ENCODE data around the gene SVEP1. TPM values are rescaled to one million over a fixed set of nuclear protein-coding genes. Genes with fewer than 3 reads are reported as not detected.
"Not testable (repeated sequence)": the region's sequence is repeated elsewhere in the genome, so short reads cannot be mapped to it uniquely, and the experiment has no call there.

The SVEP1 gene
- total RNA-seq, 1 experiment from 2014 or later: not detected

GRCh38 chr9:110443146-110443865 is 136.2 kb downstream of the SVEP1 start:
- no peaks in the 10 kb centered on the region for H3K4me1 ChIP-seq (replicated peaks)
- no peaks in the 10 kb centered on the region for H3K36me3 ChIP-seq
- no peak for DNase-seq (ENCODE audit: low read depth in 1 of 2, low spot score in 2 of 2)
- no peak overlapping the region for H3K27ac ChIP-seq
- no peaks in the 10 kb centered on the region; the same call in 1 of the 2 replicates for H3K27me3 ChIP-seq (replicated peaks)
- no peak overlapping the region for H3K4me3 ChIP-seq
- H3K9me3 ChIP-seq (replicated peaks): no peaks in the 10 kb centered on the region

GRCh38 chr9:110440796-110441195 is 138.7 kb downstream of the SVEP1 start:
- H3K27ac ChIP-seq: no peak overlapping the region
- DNase-seq (ENCODE audit: low read depth in 1 of 2, low spot score in 2 of 2): no peak
- H3K4me1 ChIP-seq (replicated peaks): no peaks in the 10 kb centered on the region
- no peak overlapping the region for H3K4me3 ChIP-seq
- H3K27me3 ChIP-seq (replicated peaks): no peaks in the 10 kb centered on the region; the same call in 1 of the 2 replicates
- no peaks in the 10 kb centered on the region for H3K9me3 ChIP-seq (replicated peaks)
- no peaks in the 10 kb centered on the region for H3K36me3 ChIP-seq

GRCh38 chr9:110440172-110440571 is 139.4 kb downstream of the SVEP1 start:
- Histone ChIP-seq H3K9me3 (replicated peaks) (no peaks in the 10 kb centered on the region), H3K4me3 (no peak overlapping the region), H3K36me3 (no peaks in the 10 kb centered on the region), H3K27ac (no peak overlapping the region), H3K4me1 (replicated peaks) (no peaks in the 10 kb centered on the region), H3K27me3 (replicated peaks) (no peaks in the 10 kb centered on the region; the same call in 1 of the 2 replicates)
- DNase-seq (ENCODE audit: low read depth in 1 of 2, low spot score in 2 of 2): no peak

GRCh38 chr9:110432253-110432652 is 147.3 kb downstream of the SVEP1 start:
- DNase-seq (ENCODE audit: low read depth in 1 of 2, low spot score in 2 of 2): no peak
- no peaks in the 10 kb centered on the region for H3K9me3 ChIP-seq (replicated peaks)
- no peaks in the 10 kb centered on the region for H3K36me3 ChIP-seq
- H3K4me1 ChIP-seq (replicated peaks): no peaks in the 10 kb centered on the region
- H3K27ac ChIP-seq: no peak overlapping the region
- no peaks in the 10 kb centered on the region for H3K27me3 ChIP-seq (replicated peaks)
- no peak overlapping the region for H3K4me3 ChIP-seq

GRCh38 chr9:110429453-110429852 is 150.1 kb downstream of the SVEP1 start:
- H3K36me3 ChIP-seq: no peaks in the 10 kb centered on the region
- no peak for DNase-seq (ENCODE audit: low read depth in 1 of 2, low spot score in 2 of 2)
- H3K27ac ChIP-seq: no peak overlapping the region
- no peaks in the 10 kb centered on the region for H3K4me1 ChIP-seq (replicated peaks)
- H3K27me3 ChIP-seq (replicated peaks): no peaks in the 10 kb centered on the region
- H3K4me3 ChIP-seq: no peak overlapping the region
- no peaks in the 10 kb centered on the region for H3K9me3 ChIP-seq (replicated peaks)

GRCh38 chr9:110427497-110428104 is 151.9 kb downstream of the SVEP1 start:
- Histone ChIP-seq H3K27me3 (replicated peaks) (no peaks in the 10 kb centered on the region), H3K4me3 (no peak overlapping the region), H3K4me1 (replicated peaks) (no peaks in the 10 kb centered on the region), H3K36me3 (no peaks in the 10 kb centered on the region), H3K27ac (no peak overlapping the region), H3K9me3 (replicated peaks) (no peaks in the 10 kb centered on the region)
- DNase-seq (ENCODE audit: low read depth in 1 of 2, low spot score in 2 of 2): no peak

GRCh38 chr9:110426052-110426709 is 153.4 kb downstream of the SVEP1 start:
- Histone ChIP-seq H3K9me3 (replicated peaks) (no peaks in the 10 kb centered on the region), H3K4me1 (replicated peaks) (no peaks in the 10 kb centered on the region), H3K4me3 (no peak overlapping the region), H3K27ac (no peak overlapping the region), H3K27me3 (replicated peaks) (no peaks in the 10 kb centered on the region), H3K36me3 (no peaks in the 10 kb centered on the region)
- no peak for DNase-seq (ENCODE audit: low read depth in 1 of 2, low spot score in 2 of 2)

GRCh38 chr9:110414471-110414870 is 165.1 kb downstream of the SVEP1 start:
- no peaks in the 10 kb centered on the region for H3K9me3 ChIP-seq (replicated peaks)
- H3K36me3 ChIP-seq: no peaks in the 10 kb centered on the region
- no peak overlapping the region for H3K4me3 ChIP-seq
- H3K4me1 ChIP-seq (replicated peaks): no peaks in the 10 kb centered on the region
- no peak for DNase-seq (ENCODE audit: low read depth in 1 of 2, low spot score in 2 of 2)
- no peaks in the 10 kb centered on the region for H3K27me3 ChIP-seq (replicated peaks)
- H3K27ac ChIP-seq: no peak overlapping the region

- H3K4me1 ChIP-seq (replicated peaks): no peaks in the 10 kb centered on the region
- H3K9me3 ChIP-seq (replicated peaks): no peaks in the 10 kb centered on the region
- H3K4me3 ChIP-seq: no peak overlapping the region
- DNase-seq (ENCODE audit: low read depth in 1 of 2, low spot score in 2 of 2): no peak
- H3K27me3 ChIP-seq (replicated peaks): no peaks in the 10 kb centered on the region
- no peaks in the 10 kb centered on the region for H3K36me3 ChIP-seq
- H3K27ac ChIP-seq: no peak overlapping the region
Observed at GRCh38 chr9:110410961-110411360, 168.6 kb downstream of the SVEP1 start.

- Histone ChIP-seq H3K27ac (no peak overlapping the region), H3K4me3 (no peak overlapping the region), H3K4me1 (replicated peaks) (no peaks in the 10 kb centered on the region), H3K9me3 (replicated peaks) (no peaks in the 10 kb centered on the region), H3K27me3 (replicated peaks) (no peaks in the 10 kb centered on the region), H3K36me3 (no peaks in the 10 kb centered on the region)
- no peak for DNase-seq (ENCODE audit: low read depth in 1 of 2, low spot score in 2 of 2)
Observed at GRCh38 chr9:110408598-110408997, 170.9 kb downstream of the SVEP1 start.

- Histone ChIP-seq H3K4me1 (replicated peaks) (no peaks in the 10 kb centered on the region), H3K27ac (no peak overlapping the region), H3K27me3 (replicated peaks) (no peaks in the 10 kb centered on the region), H3K9me3 (replicated peaks) (no peaks in the 10 kb centered on the region), H3K4me3 (no peak overlapping the region), H3K36me3 (no peaks in the 10 kb centered on the region)
- no peak for DNase-seq (ENCODE audit: low read depth in 1 of 2, low spot score in 2 of 2)
Observed at GRCh38 chr9:110405858-110406443, 173.6 kb downstream of the SVEP1 start.

- no peaks in the 10 kb centered on the region for H3K9me3 ChIP-seq (replicated peaks)
- H3K4me3 ChIP-seq: no peak overlapping the region
- DNase-seq (ENCODE audit: low read depth in 1 of 2, low spot score in 2 of 2): no peak
- no peaks in the 10 kb centered on the region for H3K4me1 ChIP-seq (replicated peaks)
- no peaks in the 10 kb centered on the region for H3K27me3 ChIP-seq (replicated peaks)
- H3K36me3 ChIP-seq: no peaks in the 10 kb centered on the region
- no peak overlapping the region for H3K27ac ChIP-seq
Observed at GRCh38 chr9:110404473-110404872, 175.1 kb downstream of the SVEP1 start.

GRCh38 chr9:110399983-110400382 is 179.6 kb downstream of the SVEP1 start:
- Histone ChIP-seq H3K36me3 (no peaks in the 10 kb centered on the region), H3K27me3 (replicated peaks) (no peaks in the 10 kb centered on the region), H3K4me1 (replicated peaks) (no peaks in the 10 kb centered on the region), H3K4me3 (no peak overlapping the region), H3K9me3 (replicated peaks) (no peaks in the 10 kb centered on the region), H3K27ac (no peak overlapping the region)
- no peak for DNase-seq (ENCODE audit: low read depth in 1 of 2, low spot score in 2 of 2)

- H3K27me3 ChIP-seq (replicated peaks); H3K9me3 ChIP-seq (replicated peaks); H3K36me3 ChIP-seq; H3K4me3 ChIP-seq; H3K27ac ChIP-seq; DNase-seq (ENCODE audit: low read depth in 1 of 2, low spot score in 2 of 2); H3K4me1 ChIP-seq (replicated peaks): not testable (repeated sequence)
Observed at GRCh38 chr9:110398992-110399391, 180.5 kb downstream of the SVEP1 start.
